Lower leg skin (tissue), 4 donors: ENCODE measurements around the gene POLD3. TPM values are rescaled to one million over a fixed set of nuclear protein-coding genes. Genes with fewer than 3 reads are reported as not detected.
"Not testable (repeated sequence)": the region's sequence is repeated elsewhere in the genome, so short reads cannot be mapped to it uniquely, and the experiment has no call there.

ENCODE experiments used
- DNase-seq, 2 donors: peaks; one replicate each; pipeline ENCODE4 v3.0.0-alpha.2; 2019; ENCODE audit warnings: low spot score in 2 of 2
- H3K4me3 ChIP-seq: fragments of 200-600 bp; sonication (generic); 2 replicates; pipeline ENCODE4 v1.5.1; 2017; ENCODE audit warnings: mild to moderate bottlenecking, low read depth; ENCODE audit not compliant: poor library complexity, severe bottlenecking
- CTCF ChIP-seq, 3 donors: fragments of 450-650 bp; IDR thresholded peaks; one replicate each; pipeline ENCODE4 v1.5.1; 2016; ENCODE audit warnings: antibody characterized with exemption in 3 of 3, mild to moderate bottlenecking in 3 of 3, moderate library complexity in 2 of 3
- POLR2A ChIP-seq, 2 donors: fragments of 450-650 bp; IDR thresholded peaks; one replicate each; pipeline ENCODE4 v1.6.1; 2016 to 2017; ENCODE audit warnings: antibody characterized with exemption in 2 of 2, mild to moderate bottlenecking in 1 of 2, moderate library complexity in 1 of 2
- WGBS, 2 donors: methylation state at CpG; one replicate each; pipeline ENCODE4 v1.1.5; 2018; 5-methylcytosine and 5-hydroxymethylcytosine counted together
- intact Hi-C: fragments of 100-400 bp; cut with DNase I; formaldehyde crosslinking; loops from one replicate; pipeline ENCODE4 v1.15.0; 2023; ENCODE audit warnings: low total_unique reads
- total RNA-seq, 4 donors: library from RNA; depleted of rRNA; stranded (reverse); fragments of >200 nt; gene quantifications; one replicate each; pipeline ENCODE4 v1.1.0, GENCODE V29; 2016

The POLD3 gene
- total RNA-seq, 4 donors from 2014 or later, result 7.0 to 18.8 (median 9.4) TPM

- no peak overlapping the region for H3K4me3 ChIP-seq
- TF ChIP-seq POLR2A (IDR thresholded peaks at IDR 0.05) (no peak), CTCF (IDR thresholded peaks at IDR 0.05) (no peak)
- 85% methylated on average over 4 of the region's 4 CpGs for WGBS, 2 donors
- no peak for DNase-seq
- intact Hi-C loops, result loop anchor here (10.0 kb wide), 1 partner anchor 322 kb away; no protein-coding TSS in a partner anchor
Observed at GRCh38 chr11:74577181-74577580, 15.2 kb upstream of the POLD3 start.

GRCh38 chr11:74577624-74578396 lies 14.6 kb upstream of the POLD3 start:
- TF ChIP-seq POLR2A (IDR thresholded peaks at IDR 0.05) (no peak), CTCF (IDR thresholded peaks at IDR 0.05) (no peak)
- WGBS, 2 donors, result 63 to 64% methylated on average over 6 of the region's 6 CpGs

GRCh38 chr11:74579577-74580270 lies 12.7 kb upstream of the POLD3 start:
- DNase-seq, result no peak
- H3K4me3 ChIP-seq, result no peak overlapping the region
- intact Hi-C loops, result loop anchor here (10.0 kb wide), 1 partner anchor 325 kb away; no protein-coding TSS in a partner anchor
- TF ChIP-seq POLR2A (IDR thresholded peaks at IDR 0.05) (no peak), CTCF (IDR thresholded peaks at IDR 0.05) (no peak)
- 76 to 88% methylated on average over 6 of the region's 6 CpGs for WGBS, 2 donors

More at GRCh38 chr11:74577624-74578396, 14.6 kb upstream of the POLD3 start:
- no peak for DNase-seq
- no peak overlapping the region for H3K4me3 ChIP-seq
- intact Hi-C loops, result loop anchor here (10.0 kb wide), 1 partner anchor 323 kb away; no protein-coding TSS in a partner anchor

- 96 to 97% methylated on average over 4 of the region's 4 CpGs for WGBS, 2 donors
- no peak for DNase-seq
- intact Hi-C loops, result no loop called here
- no peak overlapping the region for H3K4me3 ChIP-seq
- TF ChIP-seq CTCF (IDR thresholded peaks at IDR 0.05) (no peak), POLR2A (IDR thresholded peaks at IDR 0.05) (no peak)
Observed at GRCh38 chr11:74581954-74582547, 10.3 kb upstream of the POLD3 start.

- no peak for TF ChIP-seq POLR2A (IDR thresholded peaks at IDR 0.05)
- TF ChIP-seq CTCF (IDR thresholded peaks at IDR 0.05), result no peak
- 64 to 75% methylated on average over 3 of the region's 3 CpGs for WGBS, 2 donors
- intact Hi-C loops, result no loop called here
- DNase-seq, result no peak
- no peak overlapping the region for H3K4me3 ChIP-seq
Observed at GRCh38 chr11:74583024-74583624, 9.3 kb upstream of the POLD3 start.

GRCh38 chr11:74590492-74590891 lies 1.9 kb upstream of the POLD3 start:
- H3K4me3 ChIP-seq, DNase-seq, intact Hi-C loops: not testable (repeated sequence)
- 88 to 91% methylated on average over 7 of the region's 7 CpGs for WGBS, 2 donors
